Measurements from ENCODE around the gene PAX1.

The PAX1 gene

GRCh38 chr20:21670126-21670525, 35.3 kb upstream of the PAX1 start:
- Histone ChIP-seq H3K4me1 (ENCODE audit: control insufficient read depth in 1 of 2, insufficient read depth in 1 of 2, low read depth in 1 of 2, low read length in 1 of 2) (no peaks in the 10 kb centered on the region), H3K27me3 (no peaks in the 10 kb centered on the region), H3K36me3 (no peaks in the 10 kb centered on the region), H3K4me3 (ENCODE audit: low read depth in 1 of 2, low read length in 1 of 2) (no peak overlapping the region), H3K9me3 (no peaks in the 10 kb centered on the region), H3K27ac (no peak overlapping the region)
- TF ChIP-seq, protein P1, sequence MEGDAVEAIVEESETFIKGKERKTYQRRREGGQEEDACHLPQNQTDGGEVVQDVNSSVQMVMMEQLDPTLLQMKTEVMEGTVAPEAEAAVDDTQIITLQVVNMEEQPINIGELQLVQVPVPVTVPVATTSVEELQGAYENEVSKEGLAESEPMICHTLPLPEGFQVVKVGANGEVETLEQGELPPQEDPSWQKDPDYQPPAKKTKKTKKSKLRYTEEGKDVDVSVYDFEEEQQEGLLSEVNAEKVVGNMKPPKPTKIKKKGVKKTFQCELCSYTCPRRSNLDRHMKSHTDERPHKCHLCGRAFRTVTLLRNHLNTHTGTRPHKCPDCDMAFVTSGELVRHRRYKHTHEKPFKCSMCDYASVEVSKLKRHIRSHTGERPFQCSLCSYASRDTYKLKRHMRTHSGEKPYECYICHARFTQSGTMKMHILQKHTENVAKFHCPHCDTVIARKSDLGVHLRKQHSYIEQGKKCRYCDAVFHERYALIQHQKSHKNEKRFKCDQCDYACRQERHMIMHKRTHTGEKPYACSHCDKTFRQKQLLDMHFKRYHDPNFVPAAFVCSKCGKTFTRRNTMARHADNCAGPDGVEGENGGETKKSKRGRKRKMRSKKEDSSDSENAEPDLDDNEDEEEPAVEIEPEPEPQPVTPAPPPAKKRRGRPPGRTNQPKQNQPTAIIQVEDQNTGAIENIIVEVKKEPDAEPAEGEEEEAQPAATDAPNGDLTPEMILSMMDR (IDR thresholded peaks at IDR 0.05), result no peak

DNA sequence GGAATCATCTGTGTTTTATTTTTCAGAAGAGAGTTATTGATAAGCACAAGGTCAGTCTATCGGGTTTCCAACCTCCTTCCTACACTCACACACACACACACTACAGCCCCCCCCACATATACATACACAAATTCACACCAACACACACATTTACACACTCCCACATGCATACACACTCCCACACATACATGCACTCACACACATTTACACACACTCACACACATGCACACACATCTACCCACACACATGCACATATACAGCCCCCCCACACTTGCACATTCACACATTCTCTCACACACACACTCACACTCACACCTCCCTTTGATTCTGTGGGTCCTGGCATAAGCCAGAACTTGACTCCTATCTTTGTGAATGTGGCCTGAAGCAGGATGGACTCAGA, 34.5 kb upstream of the PAX1 start:
- TF ChIP-seq, protein P1 (IDR thresholded peaks at IDR 0.05), result no peak
- Histone ChIP-seq H3K36me3 (no peaks in the 10 kb centered on the region), H3K27me3 (no peaks in the 10 kb centered on the region), H3K4me3 (ENCODE audit: low read depth in 1 of 2, low read length in 1 of 2) (no peak overlapping the region), H3K9me3 (no peaks in the 10 kb centered on the region), H3K27ac (no peak overlapping the region), H3K4me1 (ENCODE audit: control insufficient read depth in 1 of 2, insufficient read depth in 1 of 2, low read depth in 1 of 2, low read length in 1 of 2) (no peaks in the 10 kb centered on the region)

GRCh38 chr20:21677261-21677660, 28.2 kb upstream of the PAX1 start:
- Histone ChIP-seq H3K9me3 (no peaks in the 10 kb centered on the region), H3K27me3 (no peaks in the 10 kb centered on the region), H3K4me3 (ENCODE audit: low read depth in 1 of 2, low read length in 1 of 2) (no peak overlapping the region), H3K27ac (no peak overlapping the region), H3K4me1 (ENCODE audit: control insufficient read depth in 1 of 2, insufficient read depth in 1 of 2, low read depth in 1 of 2, low read length in 1 of 2) (no peaks in the 10 kb centered on the region), H3K36me3 (no peaks in the 10 kb centered on the region)
- TF ChIP-seq, protein P1 (IDR thresholded peaks at IDR 0.05), result no peak

GRCh38 chr20:21677781-21678180, 27.7 kb upstream of the PAX1 start:
- no peaks in the 10 kb centered on the region for H3K9me3 ChIP-seq
- TF ChIP-seq, protein P1 (IDR thresholded peaks at IDR 0.05), result no peak
- H3K27me3 ChIP-seq, result no peaks in the 10 kb centered on the region
- no peak overlapping the region for H3K27ac ChIP-seq
- no peaks in the 10 kb centered on the region for H3K36me3 ChIP-seq
- no peaks in the 10 kb centered on the region for H3K4me1 ChIP-seq (ENCODE audit: control insufficient read depth in 1 of 2, insufficient read depth in 1 of 2, low read depth in 1 of 2, low read length in 1 of 2)
- H3K4me3 ChIP-seq (ENCODE audit: low read depth in 1 of 2, low read length in 1 of 2), result no peak overlapping the region

DNA sequence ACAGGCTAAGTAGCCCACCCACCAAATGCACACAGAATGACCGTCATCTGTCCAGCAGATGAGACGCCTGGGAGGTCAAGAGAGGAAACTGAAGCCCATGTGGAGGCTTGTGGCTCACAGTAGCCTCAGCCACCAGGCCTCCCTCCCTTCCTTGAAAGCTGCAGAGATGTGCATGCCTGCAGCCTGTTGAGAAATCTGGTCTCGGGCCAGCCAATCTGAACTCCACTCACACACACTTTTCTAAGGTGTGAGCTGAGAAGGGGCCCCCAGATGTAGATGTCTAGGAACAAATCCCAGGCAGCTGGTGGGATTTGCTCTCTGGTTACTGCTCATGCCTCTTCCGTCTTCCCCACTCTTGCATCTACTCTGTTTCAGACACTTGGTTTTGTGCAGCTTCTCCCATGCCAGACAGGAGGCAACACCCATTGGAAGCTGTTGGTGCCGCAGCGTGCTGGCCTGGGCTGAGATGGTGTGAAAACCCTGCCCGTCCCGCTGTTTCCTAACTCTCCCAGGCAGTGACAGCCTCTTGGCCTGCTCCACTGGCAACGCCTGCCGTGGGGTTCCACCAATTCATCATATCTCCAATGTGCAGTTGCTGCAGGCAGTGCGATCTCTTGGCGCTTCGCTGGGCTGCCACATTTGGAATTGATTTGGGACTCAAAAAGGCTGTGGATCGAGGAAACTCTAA, 24.1 kb upstream of the PAX1 start:
- TF ChIP-seq, protein P1 (IDR thresholded peaks at IDR 0.05), result no peak
- no peak overlapping the region for H3K4me3 ChIP-seq (ENCODE audit: low read depth in 1 of 2, low read length in 1 of 2)
- H3K27ac ChIP-seq, result no peak overlapping the region
- no peaks in the 10 kb centered on the region for H3K36me3 ChIP-seq
- no peaks in the 10 kb centered on the region for H3K9me3 ChIP-seq
- no peaks in the 10 kb centered on the region for H3K27me3 ChIP-seq
- no peaks in the 10 kb centered on the region for H3K4me1 ChIP-seq (ENCODE audit: control insufficient read depth in 1 of 2, insufficient read depth in 1 of 2, low read depth in 1 of 2, low read length in 1 of 2)
